Measurements from ENCODE around the gene MPDZ.

- no peak for TF ChIP-seq CTCF (IDR thresholded peaks at IDR 0.05 in 4 of 5, conservative IDR thresholded peaks at IDR 0.05 in 1 of 5)
- no peak for TF ChIP-seq POLR2A (IDR thresholded peaks at IDR 0.05)
Observed at GRCh38 chr9:13205824-13206223, 73.7 kb downstream of the MPDZ start.

Data from gastrocnemius medialis (tissue), 4 donors.